DOHH2 (cell line): Measurements from ENCODE around the gene ATP2A3.

ENCODE experiments used
- H3F3A ChIP-seq: fragments of 200-600 bp; sonication (generic), shearing (Covaris generic); 2 replicates; pipeline ENCODE4 v1.6.0; 2016; ENCODE audit warnings: antibody characterized with exemption, mild to moderate bottlenecking; ENCODE audit not compliant: control insufficient read depth, insufficient read depth
- H3K27ac ChIP-seq: fragments of 200-600 bp; sonication (generic); 2 replicates; pipeline ENCODE4 v1.5.1; 2014; ENCODE audit warnings: low read depth, mild to moderate bottlenecking, low read length, moderate library complexity
- H3K27me3 ChIP-seq: fragments of 200-600 bp; sonication (generic); 2 replicates; pipeline ENCODE4 v1.6.1; 2014; ENCODE audit warnings: mild to moderate bottlenecking, low read length, mixed read lengths; ENCODE audit not compliant: control insufficient read depth
- H3K36me3 ChIP-seq: fragments of 200-600 bp; sonication (generic); 2 replicates; pipeline ENCODE4 v1.6.1; 2014; ENCODE audit warnings: mild to moderate bottlenecking, low read length, moderate library complexity, mixed read lengths; ENCODE audit not compliant: control insufficient read depth
- H3K4me1 ChIP-seq: fragments of 200-600 bp; sonication (generic); 2 replicates; pipeline ENCODE4 v1.6.1; 2014; ENCODE audit warnings: mild to moderate bottlenecking, low read length, mixed read lengths; ENCODE audit not compliant: control insufficient read depth
- H3K4me2 ChIP-seq: fragments of 200-600 bp; sonication (generic); 2 replicates; pipeline ENCODE4 v1.6.0; 2014; ENCODE audit warnings: mild to moderate bottlenecking, low read length, moderate library complexity
- H3K4me3 ChIP-seq: fragments of 200-600 bp; sonication (generic); 2 replicates; pipeline ENCODE4 v1.5.1; 2014; ENCODE audit warnings: mild to moderate bottlenecking, low read length, mixed read lengths
- H3K79me2 ChIP-seq: fragments of 200-600 bp; sonication (generic); 2 replicates; pipeline ENCODE4 v1.6.1; 2014; ENCODE audit warnings: mild to moderate bottlenecking, low read length, mixed read lengths; ENCODE audit not compliant: control insufficient read depth
- H3K9me2 ChIP-seq: fragments of 200-600 bp; sonication (generic); replicated peaks from 2 replicates; pipeline ENCODE4 v1.6.1; 2014; ENCODE audit warnings: mild to moderate bottlenecking, low read length, mixed read lengths; ENCODE audit not compliant: control insufficient read depth
- H3K9me3 ChIP-seq: fragments of 200-600 bp; sonication (generic); 2 replicates; pipeline ENCODE4 v1.6.1; 2014; ENCODE audit warnings: antibody characterized with exemption, low read length, mixed read lengths; ENCODE audit not compliant: control insufficient read depth, insufficient read depth
- H4K20me1 ChIP-seq: fragments of 200-600 bp; sonication (generic); 2 replicates; pipeline ENCODE4 v1.6.0; 2014; ENCODE audit warnings: low read depth, mild to moderate bottlenecking, antibody characterized with exemption, low read length, moderate library complexity; ENCODE audit not compliant: control insufficient read depth, insufficient read depth
- CTCF ChIP-seq: fragments of 200-600 bp; sonication (generic); IDR thresholded peaks from one replicate; pipeline ENCODE4 v1.5.1; 2014; ENCODE audit warnings: antibody characterized with exemption, mild to moderate bottlenecking, low read depth, low read length; ENCODE audit not compliant: poor library complexity, severe bottlenecking
- EZH2phosphoT487 ChIP-seq: fragments of 200-600 bp; sonication (generic); IDR thresholded peaks from 2 replicates; pipeline ENCODE4 v1.6.1; 2017; ENCODE audit warnings: borderline replicate concordance, mild to moderate bottlenecking, antibody characterized with exemption, low read length, moderate library complexity, mixed read lengths

Gene ATP2A3

GRCh38 chr17:3943240-3943891 lies 20.9 kb downstream of the ATP2A3 start:
- Histone ChIP-seq H3K36me3 (peaks cover 92% of the 10 kb centered on the region), H4K20me1 (peaks cover 15% of the 10 kb centered on the region), H3K9me3 (no peaks in the 10 kb centered on the region; the same call in 1 of the 2 replicates), H3K4me3 (no peak overlapping the region), H3F3A (peaks cover 11% of the 10 kb centered on the region), H3K27ac (no peak overlapping the region), H3K4me1 (no peaks in the 10 kb centered on the region), H3K79me2 (peaks cover 39% of the 10 kb centered on the region), H3K9me2 (no peaks in the 10 kb centered on the region), H3K4me2 (no peak overlapping the region), H3K27me3 (no peaks in the 10 kb centered on the region)
- no peak for TF ChIP-seq CTCF
- TF ChIP-seq EZH2phosphoT487: no peak

GRCh38 chr17:3940965-3941698 lies 23.1 kb downstream of the ATP2A3 start:
- Histone ChIP-seq H4K20me1 (peaks cover 19% of the 10 kb centered on the region), H3K27ac (no peak overlapping the region), H3F3A (no peaks in the 10 kb centered on the region; the same call in 1 of the 2 replicates), H3K36me3 (peaks cover 92% of the 10 kb centered on the region), H3K79me2 (peaks cover 39% of the 10 kb centered on the region), H3K9me2 (no peaks in the 10 kb centered on the region), H3K4me1 (no peaks in the 10 kb centered on the region), H3K4me2 (no peak overlapping the region), H3K9me3 (no peaks in the 10 kb centered on the region; the same call in 1 of the 2 replicates), H3K4me3 (no peak overlapping the region), H3K27me3 (no peaks in the 10 kb centered on the region)
- TF ChIP-seq EZH2phosphoT487 (no peak), CTCF (no peak)

GRCh38 chr17:3937359-3937758 lies 26.9 kb downstream of the ATP2A3 start:
- H3K79me2 ChIP-seq: peaks cover 8% of the 10 kb centered on the region
- H3K27ac ChIP-seq: no peak overlapping the region
- peaks cover 91% of the 10 kb centered on the region for H3K36me3 ChIP-seq
- no peaks in the 10 kb centered on the region for H3F3A ChIP-seq
- H3K9me2 ChIP-seq: no peaks in the 10 kb centered on the region
- H3K4me3 ChIP-seq: no peak overlapping the region
- H3K9me3 ChIP-seq: no peaks in the 10 kb centered on the region
- H3K27me3 ChIP-seq: no peaks in the 10 kb centered on the region
- peaks cover 4% of the 10 kb centered on the region; the same call in 1 of the 2 replicates for H4K20me1 ChIP-seq
- no peaks in the 10 kb centered on the region for H3K4me1 ChIP-seq
- TF ChIP-seq EZH2phosphoT487 (no peak), CTCF (no peak)
- H3K4me2 ChIP-seq: no peak overlapping the region
